Articular chondrocyte of knee joint (primary cell): Measurements from ENCODE around the gene TGOLN2. TPM values are rescaled to one million over a fixed set of nuclear protein-coding genes. Genes with fewer than 3 reads are reported as not detected.

ENCODE experiments used
- small RNA-seq: library from RNA; depleted of rRNA; stranded (forward); fragments of <200 nt; gene quantifications from one replicate; pipeline ENCODE3, GENCODE V24; 2012
- total RNA-seq: library from RNA; depleted of rRNA; stranded (reverse); fragments of >200 nt; gene quantifications from 2 replicates; pipeline ENCODE4 v1.2.3, GENCODE V29; 2012

TGOLN2 gene
- total RNA-seq = 127 and 140 TPM in 2 replicates

DNA sequence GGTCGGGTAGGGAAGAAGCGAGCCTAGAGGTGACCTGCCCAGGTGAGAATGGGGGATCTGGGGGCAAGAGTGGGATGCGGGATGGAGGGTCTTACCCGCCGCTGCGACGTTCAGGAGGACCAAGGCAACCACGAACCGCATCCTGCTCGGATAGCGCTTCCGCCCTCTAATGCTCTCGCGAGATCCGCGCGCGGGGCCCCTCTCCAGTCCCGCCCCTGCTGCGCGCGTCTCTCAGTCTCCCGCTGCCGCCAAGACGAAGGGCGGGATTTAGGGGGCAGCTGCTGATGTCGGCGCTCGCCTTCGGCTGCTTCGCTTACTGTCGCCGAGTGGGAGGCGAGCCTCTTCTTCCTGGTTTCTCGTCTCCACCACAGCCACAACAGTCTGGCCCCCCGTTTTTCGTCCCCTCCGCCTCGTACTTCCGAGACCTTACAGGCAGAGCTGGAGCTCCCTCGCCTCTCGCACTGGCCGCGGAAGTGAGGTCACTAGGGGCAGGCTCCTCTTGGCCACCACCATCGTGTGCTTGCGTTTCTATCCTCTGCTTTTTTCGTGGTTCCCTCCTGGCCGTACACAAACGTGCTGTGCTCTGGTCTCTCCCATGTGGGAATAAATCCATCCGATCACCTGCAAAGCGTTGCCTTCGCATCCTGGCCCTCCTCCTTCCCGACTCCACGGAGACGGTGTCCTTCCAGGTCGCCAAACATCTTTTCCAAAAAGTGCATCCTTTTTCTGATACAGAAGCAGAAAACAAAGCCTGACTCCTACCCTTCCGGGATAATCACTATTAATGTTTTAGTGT is at the start of gene TGOLN2:
Gene TGOLN2 (minus strand): TSS at position 168 of the 796 bp plus-strand sequence. CDS start 27 bp downstream, at position 141.

GRCh38 chr2:85354286-85355072 is 26.7 kb upstream of the TGOLN2 start, which contains the start of the genes ELMOD3 and RETSAT:
Gene ELMOD3 (plus strand): TSS chr2:85354769. CDS start chr2:85357199, 2,430 bp downstream.
Gene RETSAT (minus strand): TSS chr2:85354528. CDS start chr2:85354507, 21 bp downstream.

Small RNA genes lying within 50 kb of the gene (small RNA-seq; reads per million reads assigned to genes)
- gene AC062037.1 = not detected
- not detected for gene RF00019
- not detected for gene RN7SL113P

Other genes with a start within 250 kb of the TGOLN2 start
- gene TCF7L1, start 194.6 kb downstream of the TGOLN2 start, total RNA-seq = 6.1 and 6.9 TPM in 2 replicates
- 48.0 and 59.0 TPM in 2 replicates for gene RETSAT, start 26.5 kb upstream of the TGOLN2 start, total RNA-seq
- gene ELMOD3, start 26.8 kb upstream of the TGOLN2 start, total RNA-seq = 14.5 and 20.4 TPM in 2 replicates
- gene CAPG, start 82.4 kb upstream of the TGOLN2 start, total RNA-seq = 288 and 312 TPM in 2 replicates
- 0.43 TPM in 1 of 2 replicates, not detected in the other for gene SH2D6, start 90.7 kb upstream of the TGOLN2 start, total RNA-seq
- gene MAT2A, start 211.2 kb upstream of the TGOLN2 start, total RNA-seq = 247 and 327 TPM in 2 replicates
- 44.4 and 55.5 TPM in 2 replicates for gene GGCX, start 233.5 kb upstream of the TGOLN2 start, total RNA-seq
- gene VAMP8, start 249.6 kb upstream of the TGOLN2 start, total RNA-seq = 9.9 and 12.4 TPM in 2 replicates